Posterior cingulate gyrus (tissue), 11 donors: Measurements from ENCODE around the gene PACS2.
"Not testable (repeated sequence)": the region's sequence is repeated elsewhere in the genome, so short reads cannot be mapped to it uniquely, and the experiment has no call there.

Experiments used
- DNase-seq, 10 donors: peaks; one replicate each; pipeline versions ENCODE4 v3.0.0 to v3.0.0-alpha.2; 2020 to 2021; ENCODE audit warnings: mixed read lengths in 3 of 10
- intact Hi-C: fragments of 100-400 bp; cut with DNase I; formaldehyde crosslinking; loops from one replicate; pipeline ENCODE4 v1.15.1; 2023

PACS2 gene

DNA sequence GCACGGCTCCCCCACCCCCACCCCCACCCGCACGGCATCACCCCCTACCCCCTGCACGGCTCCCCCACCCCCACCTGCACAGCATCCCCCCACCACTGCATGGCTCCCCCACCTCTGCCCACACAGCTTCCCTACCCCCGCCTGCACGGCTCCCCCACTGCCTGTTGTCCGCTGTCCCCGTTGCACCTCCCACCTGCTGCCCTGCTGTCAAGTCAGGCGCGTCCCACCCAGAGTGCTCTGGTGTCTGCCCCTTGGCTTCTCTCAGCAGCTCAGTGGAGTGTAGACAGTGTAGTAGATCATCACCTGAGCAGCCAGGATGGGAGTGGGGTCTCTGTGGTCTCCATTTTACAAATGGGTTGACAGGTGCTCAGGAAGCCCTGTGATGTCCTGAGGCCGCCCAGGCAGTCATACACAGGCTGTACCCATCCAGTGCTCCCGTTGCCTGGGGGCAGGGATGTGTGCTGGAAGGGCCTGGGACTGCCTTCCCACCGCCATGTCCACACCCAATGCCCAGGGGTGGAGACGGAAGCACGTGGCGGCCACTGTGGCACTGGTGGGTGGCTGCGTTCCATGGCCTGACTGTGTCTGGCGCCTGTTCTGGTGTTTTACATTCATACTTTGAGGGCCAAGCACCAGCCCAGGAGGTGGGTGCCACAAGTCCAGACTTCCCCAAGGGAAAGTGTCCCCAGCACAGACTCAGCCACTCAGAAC is 32.5 kb downstream of the PACS2 start:
- intact Hi-C loops, result no loop called here
- peak in 1 of 10 donors; percentile 74 for DNase-seq

GRCh38 chr14:105347587-105347968 is 33.0 kb downstream of the PACS2 start:
- peak in 2 of 10 donors; percentile 58 to 74 for DNase-seq
- intact Hi-C loops, result no loop called here

GRCh38 chr14:105348169-105348944 is 33.8 kb downstream of the PACS2 start:
- intact Hi-C loops, result no loop called here
- DNase-seq, result peak in 2 of 10 donors; percentile 67 to 89

GRCh38 chr14:105348945-105349699 is 34.6 kb downstream of the PACS2 start:
- peak in 1 of 10 donors; percentile 81 for DNase-seq
- intact Hi-C loops, result no loop called here

DNA sequence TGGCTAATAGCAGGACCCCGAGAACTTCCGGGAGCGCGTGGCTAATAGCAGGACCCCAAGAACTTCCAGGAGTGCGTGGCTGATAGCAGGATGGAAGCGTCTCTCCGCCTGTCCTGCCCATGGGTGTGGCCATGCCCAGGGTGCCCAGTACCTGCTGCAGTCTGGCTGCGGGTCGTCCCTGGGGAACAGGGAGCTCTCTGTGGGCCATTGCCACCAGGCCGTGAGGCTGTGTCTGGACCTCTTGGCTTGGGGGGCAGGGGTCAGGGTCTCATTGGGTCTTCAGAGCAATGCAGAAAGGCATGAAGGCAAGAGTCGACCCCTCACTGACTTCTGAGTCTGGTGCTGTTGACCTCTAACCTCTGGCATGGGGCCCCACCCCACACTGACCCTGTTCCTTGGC is 35.4 kb downstream of the PACS2 start:
- intact Hi-C loops, result loop anchor here (5.0 kb wide), 1 partner anchor 38 kb away; the partner anchor contains the start of gene PACS2

DNA sequence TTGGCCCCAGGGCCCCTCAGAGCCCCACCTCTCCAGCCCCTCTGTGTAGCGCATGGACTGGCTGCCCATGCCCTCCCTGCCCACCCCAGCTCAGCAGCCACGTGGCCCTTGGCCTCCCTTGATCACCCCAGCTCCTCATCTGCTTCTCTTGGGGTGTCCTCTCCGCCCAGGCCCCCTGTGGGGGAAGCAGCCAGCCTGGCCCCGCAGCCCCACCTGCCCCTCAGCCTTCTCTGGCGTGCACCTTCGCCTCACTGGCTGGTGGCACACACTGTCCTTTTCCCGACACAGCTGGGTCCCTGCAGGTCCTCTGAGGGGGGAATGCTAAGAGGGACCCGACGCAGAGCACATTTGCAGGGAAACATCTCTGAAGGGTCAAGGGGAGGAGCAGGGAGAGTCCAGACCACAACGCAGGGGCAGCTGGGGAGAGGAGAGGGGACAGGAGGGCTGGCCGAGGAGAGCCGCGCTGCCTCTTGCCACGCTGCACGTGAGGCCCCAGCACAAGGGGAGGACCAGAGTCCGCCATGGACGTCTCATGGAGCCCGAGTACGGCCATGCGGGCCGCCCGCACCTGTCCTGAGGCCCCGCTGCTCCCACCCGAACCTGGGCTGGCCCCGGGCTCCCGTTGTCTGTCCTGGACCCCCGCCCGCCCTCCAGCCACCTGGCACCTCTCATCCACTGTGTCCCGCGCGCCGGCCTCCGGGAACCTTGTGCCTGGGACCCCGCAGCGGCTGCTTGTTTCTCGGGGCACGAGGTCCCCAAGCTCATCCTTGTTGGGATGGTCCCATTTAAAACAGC is 36.1 kb downstream of the PACS2 start:
- intact Hi-C loops, result loop anchor here (5.0 kb wide), 1 partner anchor 38 kb away; the partner anchor contains the start of gene PACS2
- DNase-seq, result peak in 1 of 10 donors; percentile 79

More for the DNA sequence above, 35.4 kb downstream of the PACS2 start:
- DNase-seq, result no peak

DNA sequence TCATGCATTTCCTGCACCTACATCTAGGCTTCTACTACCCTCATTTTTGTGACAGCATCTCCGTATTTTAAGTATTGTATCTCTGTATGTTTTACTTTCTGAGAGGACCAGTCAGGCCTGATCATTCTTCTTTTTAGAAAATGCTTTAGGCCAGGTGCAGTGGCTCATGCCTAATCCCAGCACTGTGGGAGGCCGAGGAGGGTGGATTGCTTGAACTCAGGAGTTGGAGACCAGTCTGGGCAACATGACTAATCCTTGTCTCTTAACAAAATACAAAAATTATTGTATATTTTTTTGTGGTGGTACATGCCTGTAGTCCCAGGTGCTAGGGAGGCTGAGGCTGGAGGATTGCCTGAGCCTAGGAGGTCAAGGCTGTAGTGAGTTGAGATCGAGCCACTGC is 36.9 kb downstream of the PACS2 start:
- intact Hi-C loops, result loop anchor here (5.0 kb wide), 1 partner anchor 39 kb away; the partner anchor contains the start of gene PACS2

GRCh38 chr14:105351920-105352851 is 37.6 kb downstream of the PACS2 start:
- DNase-seq, result peak; percentile 74 to 97 (median 86)
- intact Hi-C loops, result loop anchor here (2.0 to 5.0 kb wide), 3 partner anchors 40 to 261 kb away; partner anchors contain the start of gene PACS2

More for the DNA sequence above, 36.9 kb downstream of the PACS2 start:
- no peak for DNase-seq

GRCh38 chr14:105353136-105353535 is 38.6 kb downstream of the PACS2 start:
- no peak for DNase-seq
- intact Hi-C loops, result loop anchor here (2.0 to 5.0 kb wide), 3 partner anchors 41 to 262 kb away; partner anchors contain the start of gene PACS2

DNA sequence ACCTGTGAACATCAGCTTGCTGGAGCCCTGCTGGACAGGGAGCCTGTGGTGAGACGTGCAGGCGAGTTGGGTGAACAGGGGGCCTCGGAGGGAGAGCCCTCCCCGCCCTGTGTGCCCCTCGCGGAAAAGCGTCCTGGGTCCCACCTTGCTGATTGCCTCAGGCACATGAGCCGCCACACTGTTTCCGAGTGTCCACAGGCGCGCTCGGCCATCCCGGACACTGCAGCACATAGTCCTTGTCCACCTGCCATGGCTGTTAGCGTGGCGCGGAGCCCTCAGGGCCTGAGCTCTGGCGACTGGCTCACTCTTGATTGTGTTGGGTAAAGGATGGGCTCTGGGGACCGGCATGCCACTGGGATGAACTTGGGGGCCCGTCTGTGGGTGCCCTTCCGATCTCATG is 40.0 kb downstream of the PACS2 start:
- peak in 1 of 10 donors; percentile 66 for DNase-seq
- intact Hi-C loops, result loop anchor here (5.0 kb wide), 1 partner anchor 42 kb away; the partner anchor contains the start of gene PACS2

DNA sequence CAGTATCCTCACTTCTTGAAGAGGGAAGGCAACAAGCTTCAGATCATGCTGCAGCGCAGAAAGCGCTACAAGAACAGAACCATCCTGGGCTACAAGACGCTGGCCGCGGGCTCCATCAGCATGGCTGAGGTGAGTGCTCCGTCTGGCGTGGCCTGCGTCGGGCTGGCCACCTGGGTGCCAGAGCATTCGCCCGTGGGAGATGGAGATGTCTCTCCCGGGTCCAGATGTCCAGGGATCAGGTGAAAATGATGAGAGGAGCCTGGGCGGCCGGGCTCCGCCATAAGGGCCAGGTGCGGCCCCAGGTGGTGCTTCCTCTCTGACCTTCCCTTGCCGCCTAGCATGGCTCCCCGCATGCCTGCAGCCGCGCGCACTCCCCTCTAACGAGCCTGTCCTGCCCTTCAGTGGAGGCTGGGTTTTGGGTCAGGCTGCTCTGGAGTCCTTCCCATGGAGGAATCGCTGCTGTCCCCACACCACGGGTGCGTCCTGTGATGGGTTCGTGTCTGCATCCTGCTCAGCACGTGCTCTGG is 40.6 kb downstream of the PACS2 start:
- intact Hi-C loops, result no loop called here
- DNase-seq, result peak in 1 of 10 donors; percentile 75

DNA sequence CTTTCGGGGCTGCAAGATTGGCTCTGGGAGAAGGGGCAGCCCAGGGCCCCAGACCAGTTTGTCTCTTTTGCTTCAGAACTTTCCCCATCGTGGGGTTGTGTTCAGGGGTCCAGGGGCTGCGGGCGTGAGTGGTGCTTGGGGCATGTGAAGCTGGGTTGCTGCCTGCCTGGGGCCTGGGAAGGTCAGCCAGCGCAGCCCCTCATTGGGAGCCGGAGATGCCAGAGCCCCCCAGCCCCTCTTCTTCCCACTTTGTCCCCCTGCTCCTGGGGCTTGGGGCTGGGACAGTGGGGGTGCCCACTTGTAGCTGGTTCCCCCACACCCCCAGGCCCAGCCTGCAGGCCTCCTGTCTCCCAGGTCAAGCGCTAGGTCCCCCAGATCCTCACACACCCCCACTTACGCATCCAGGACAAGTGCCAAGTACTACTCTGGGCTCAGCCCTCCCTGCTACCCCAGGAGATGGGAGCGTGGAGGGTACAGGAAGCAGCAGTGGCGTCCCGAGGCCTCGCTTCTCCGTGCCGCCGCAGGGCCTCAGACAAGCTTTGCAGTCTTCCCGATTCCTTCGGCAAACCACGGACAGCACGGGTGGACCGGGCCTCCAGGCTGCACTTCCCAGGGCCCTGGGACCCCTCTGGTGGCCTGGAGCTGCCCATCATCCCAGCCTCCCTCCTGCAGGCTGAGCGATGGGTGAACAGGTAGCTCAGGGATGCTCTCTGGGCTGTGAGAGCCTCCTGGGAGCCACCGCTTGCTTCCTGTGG is 41.5 kb downstream of the PACS2 start:
- intact Hi-C loops, result no loop called here
- peak in 1 of 10 donors; percentile 61 for DNase-seq

GRCh38 chr14:105356927-105357326 is 42.4 kb downstream of the PACS2 start:
- no peak for DNase-seq

GRCh38 chr14:105357626-105358025 is 43.1 kb downstream of the PACS2 start:
- DNase-seq, result peak in 1 of 10 donors; percentile 71
- intact Hi-C loops, result no loop called here

More at GRCh38 chr14:105356927-105357326, 42.4 kb downstream of the PACS2 start:
- intact Hi-C loops, result no loop called here

GRCh38 chr14:105358140-105358846 is 43.7 kb downstream of the PACS2 start:
- intact Hi-C loops, result no loop called here
- peak in 1 of 10 donors; percentile 83 for DNase-seq

- intact Hi-C loops, result no loop called here
- peak in 1 of 10 donors; percentile 76 for DNase-seq
Observed at GRCh38 chr14:105358943-105359342, 44.4 kb downstream of the PACS2 start.

DNA sequence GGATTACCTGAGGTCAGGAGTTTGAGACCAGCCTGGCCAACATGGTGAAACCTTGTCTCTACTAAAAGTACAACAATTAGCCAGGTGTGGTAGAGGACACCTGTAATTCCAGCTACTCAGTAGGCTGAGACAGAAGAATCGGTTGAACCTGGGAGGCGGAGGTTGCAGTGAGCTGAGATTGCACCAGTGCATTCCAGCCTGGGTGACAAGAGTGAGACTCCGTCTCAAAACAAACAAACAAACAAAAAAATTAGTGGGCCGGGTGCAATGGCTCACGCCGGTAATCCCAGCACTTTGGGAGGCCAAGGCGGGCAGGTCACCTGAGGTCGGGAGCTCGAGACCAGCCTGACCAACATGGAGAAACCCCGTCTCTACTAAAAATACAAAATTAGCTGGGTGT is 46.9 kb downstream of the PACS2 start:
- intact Hi-C loops, DNase-seq: not testable (repeated sequence)
